Smooth muscle cell of the brain vasculature (primary cell): ENCODE data around the gene SEPHS2.
"Not testable (repeated sequence)": the region's sequence is repeated elsewhere in the genome, so short reads cannot be mapped to it uniquely, and the experiment has no call there.

Source experiments
- DNase-seq: peaks from one replicate; pipeline ENCODE4 v3.0.0-alpha.2; 2012; ENCODE audit warnings: low read depth, low spot score

SEPHS2 gene

DNA sequence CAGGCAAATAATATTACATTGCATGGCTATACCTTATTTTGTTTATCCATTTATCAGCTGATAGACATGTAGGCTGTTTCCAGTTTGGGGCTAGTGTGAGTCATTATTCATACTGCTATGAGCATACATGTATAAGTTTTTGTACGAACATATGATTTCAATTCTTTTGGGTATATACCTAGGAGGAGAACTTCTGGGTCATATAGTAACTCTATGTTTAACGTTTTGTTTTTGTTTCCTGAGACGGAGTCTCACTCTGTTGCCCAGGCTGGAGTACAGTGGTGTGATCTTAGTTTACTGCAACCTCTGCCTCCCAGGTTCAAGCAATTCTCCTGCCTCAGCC lies 24.5 kb upstream of the SEPHS2 start:
- DNase-seq: no peak

DNA sequence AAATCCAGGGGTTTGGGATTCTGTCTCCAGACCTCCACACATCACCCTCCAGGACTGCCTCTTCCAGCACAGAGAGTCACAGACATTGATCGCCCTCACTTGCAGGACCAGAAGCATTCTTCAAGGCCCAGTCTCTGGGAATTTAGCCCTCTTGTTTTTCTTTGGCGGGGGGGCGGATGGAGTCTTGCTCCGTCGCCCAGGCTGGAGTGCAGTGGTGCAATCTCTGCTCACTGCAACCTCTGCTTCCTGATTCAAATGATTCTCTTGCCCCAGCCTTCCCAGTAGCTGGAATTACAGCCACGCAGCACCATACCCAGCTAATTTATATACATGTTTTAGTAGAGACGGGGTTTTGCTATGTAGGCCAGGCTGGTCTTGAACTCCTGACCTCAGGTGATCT lies 18.4 kb upstream of the SEPHS2 start:
- no peak for DNase-seq

GRCh38 chr16:30461426-30461825 lies 15.8 kb upstream of the SEPHS2 start:
- DNase-seq: not testable (repeated sequence)

DNA sequence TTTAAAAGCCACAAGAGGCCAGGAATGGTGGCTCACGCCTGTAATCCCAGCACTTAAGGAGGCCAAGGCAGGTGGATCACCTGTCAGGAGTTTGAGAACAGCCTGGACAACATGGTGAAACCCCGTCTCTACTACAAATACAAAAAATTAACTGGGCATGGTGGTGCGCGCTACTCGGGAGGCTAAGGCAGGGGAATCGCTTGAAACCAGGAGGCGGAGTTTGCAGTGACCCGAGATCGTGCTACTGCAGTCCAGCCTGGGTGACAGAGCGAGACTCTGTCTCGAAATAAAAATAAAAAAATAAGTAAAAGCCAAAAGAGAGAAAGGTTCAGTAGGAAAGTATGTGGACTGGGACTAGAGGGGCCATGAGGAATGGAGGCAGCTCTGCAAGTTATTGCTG lies 13.8 kb upstream of the SEPHS2 start:
- no peak for DNase-seq

- no peak for DNase-seq
These were observed 13.1 kb upstream of the SEPHS2 start for GRCh38 chr16:30458561-30459394.

DNA sequence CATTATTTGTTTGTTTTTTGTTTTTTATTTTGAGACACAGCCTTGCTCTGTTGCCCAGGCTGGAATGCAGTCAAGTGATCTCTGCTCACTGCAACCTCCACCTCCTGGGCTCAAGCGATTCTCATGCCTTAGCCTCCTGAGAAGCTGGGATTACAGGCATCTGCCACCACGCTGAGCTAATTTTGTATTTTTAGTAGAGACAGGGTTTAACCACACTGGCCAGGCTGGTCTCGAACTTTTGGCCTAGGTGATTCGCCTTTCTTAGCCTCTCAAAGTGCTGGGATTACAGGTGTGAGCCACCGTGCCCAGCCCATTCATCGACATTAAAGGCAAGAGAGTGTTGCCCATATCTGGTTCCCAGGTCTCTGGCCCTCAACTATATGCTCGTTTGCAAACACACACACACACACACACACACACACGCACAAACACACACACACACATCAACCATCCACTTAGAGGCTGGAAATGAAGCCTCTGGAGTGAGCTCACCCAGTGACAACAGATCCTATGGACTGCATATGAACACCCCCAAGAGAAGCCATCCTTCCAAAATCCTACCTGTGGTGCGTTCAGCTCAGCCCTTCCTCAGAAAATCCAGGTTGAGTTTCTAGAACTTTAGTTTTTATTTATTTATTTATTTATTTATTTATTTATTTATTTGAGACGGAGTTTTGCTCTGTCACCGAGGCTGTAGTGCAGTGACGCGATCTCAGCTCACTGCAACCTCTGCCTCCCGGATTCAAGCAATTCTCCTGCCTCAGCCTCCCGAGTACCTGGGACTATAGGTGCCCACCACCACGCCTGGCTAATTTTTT lies 12.3 kb upstream of the SEPHS2 start:
- no peak for DNase-seq

GRCh38 chr16:30457256-30457655 lies 11.6 kb upstream of the SEPHS2 start:
- DNase-seq: no peak

DNA sequence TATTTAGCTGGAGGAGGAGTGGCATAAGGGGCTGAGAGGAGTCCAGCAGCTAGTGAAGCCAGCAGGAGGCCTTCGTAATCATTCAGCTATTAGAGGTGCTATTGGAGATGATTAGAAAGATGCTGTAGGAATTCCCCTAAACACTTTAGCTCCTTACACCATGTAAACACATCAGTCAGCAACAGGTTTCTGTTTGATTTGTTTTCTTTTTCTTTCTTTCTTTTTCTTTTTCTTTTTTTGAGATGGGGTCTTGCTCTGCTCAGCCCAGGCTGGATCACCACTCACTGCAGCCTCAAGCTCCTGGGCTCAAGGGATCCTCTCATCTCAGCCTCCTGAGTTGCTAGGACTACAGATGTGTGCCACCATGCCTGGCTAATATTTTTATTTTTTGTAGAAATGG lies 10.6 kb upstream of the SEPHS2 start:
- no peak for DNase-seq

GRCh38 chr16:30452709-30453580 lies 7.3 kb upstream of the SEPHS2 start:
- DNase-seq: not testable (repeated sequence)

DNA sequence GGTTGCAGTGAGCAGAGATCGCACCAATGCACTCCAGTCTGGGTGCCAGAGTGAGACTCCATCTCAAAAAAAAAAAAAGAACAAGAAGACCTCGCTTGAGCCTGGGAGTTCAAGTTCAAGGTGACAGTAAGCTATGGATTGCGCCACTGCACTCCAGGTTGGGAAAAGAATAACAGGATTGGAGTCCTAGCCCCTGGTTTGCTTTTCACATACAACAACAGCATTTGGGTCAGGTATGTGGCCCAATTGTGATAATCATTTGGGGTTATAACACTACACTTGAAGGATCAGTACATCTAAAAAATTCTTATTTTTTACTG lies 3.4 kb upstream of the SEPHS2 start:
- DNase-seq: no peak

- no peak for DNase-seq
These were observed 2.0 kb upstream of the SEPHS2 start for GRCh38 chr16:30447512-30448226.

GRCh38 chr16:30446203-30446595 lies 525 bp upstream of the SEPHS2 start:
- no peak for DNase-seq

- DNase-seq: no peak
These were observed 596 bp downstream of the SEPHS2 start for GRCh38 chr16:30445149-30445407.

GRCh38 chr16:30444231-30445148 lies 1.2 kb downstream of the SEPHS2 start:
- no peak for DNase-seq

DNA sequence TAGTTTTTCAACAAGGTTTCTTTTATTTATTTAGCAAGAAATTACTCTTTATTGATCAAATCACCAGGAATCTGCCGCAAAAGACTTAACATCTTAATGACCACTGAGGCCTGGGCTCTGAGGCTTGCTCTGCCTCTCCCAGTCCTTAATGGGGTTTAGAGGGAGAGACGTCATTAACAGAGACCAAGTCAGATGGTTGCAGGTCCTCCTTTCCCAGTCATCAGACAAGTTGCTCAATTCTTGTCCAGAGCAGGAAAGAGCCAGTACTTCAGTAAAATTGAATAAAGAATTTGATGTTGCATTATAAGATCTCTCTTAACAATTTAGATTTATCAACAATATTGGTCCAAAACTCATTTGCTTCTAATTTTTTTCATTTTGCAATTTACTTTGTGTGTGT lies 2.0 kb downstream of the SEPHS2 start:
- no peak for DNase-seq

DNA sequence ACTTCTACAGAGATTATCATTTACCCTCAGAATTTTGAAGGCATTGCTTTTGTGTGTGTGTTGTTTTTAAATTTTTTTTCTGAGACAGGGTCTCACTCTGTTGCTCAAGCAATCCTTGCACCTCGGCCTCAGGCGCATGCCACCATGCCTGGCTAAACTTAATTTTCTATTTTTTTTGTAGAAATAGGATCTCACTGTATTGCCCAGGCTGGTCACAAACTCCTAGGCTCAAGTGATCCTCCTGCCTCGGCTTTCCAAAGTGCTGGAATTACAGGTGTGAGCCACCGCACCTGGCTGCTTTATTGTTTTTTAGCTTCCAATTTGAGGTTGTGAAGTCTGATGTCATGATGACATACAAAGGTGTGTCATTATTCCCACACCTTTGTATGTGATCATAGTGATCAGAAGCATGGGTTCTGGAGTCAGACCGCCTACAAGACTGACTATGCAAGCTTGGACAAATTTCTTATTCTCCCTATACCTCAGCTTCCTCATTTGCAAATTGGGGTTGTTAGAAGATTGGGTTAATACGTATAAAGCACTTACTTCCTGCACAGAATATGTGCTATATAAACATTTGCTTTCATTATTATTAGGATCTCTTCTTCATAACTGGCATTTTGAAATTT lies 5.8 kb downstream of the SEPHS2 start:
- DNase-seq: no peak

- DNase-seq: no peak
These were observed 6.8 kb downstream of the SEPHS2 start for GRCh38 chr16:30438835-30439234.

DNA sequence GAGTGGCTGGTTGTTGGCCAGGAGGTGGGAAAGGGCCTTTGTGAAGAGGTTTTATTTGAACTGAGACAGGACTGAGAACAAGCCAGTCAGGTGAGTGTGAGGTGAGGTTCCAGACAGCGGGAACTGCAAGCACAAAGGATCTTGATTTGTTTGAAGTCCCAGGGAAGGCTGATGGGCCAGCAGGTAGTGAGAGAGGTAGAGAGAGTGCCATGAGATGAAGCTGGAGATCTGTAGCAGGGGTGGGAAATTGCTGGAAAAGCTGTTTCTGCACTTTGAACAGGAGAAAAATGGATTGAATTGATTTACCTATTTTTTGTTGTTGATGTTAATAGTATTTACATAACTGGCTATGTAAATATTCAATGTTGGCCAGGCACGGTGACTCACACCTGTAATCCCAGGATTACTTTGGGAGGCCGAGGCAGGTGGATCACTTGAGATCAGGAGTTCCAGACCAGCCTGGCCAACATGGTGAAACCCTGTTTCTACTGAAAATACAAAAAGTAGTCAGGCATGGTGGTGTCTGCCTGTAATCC lies 8.1 kb downstream of the SEPHS2 start:
- DNase-seq: no peak

GRCh38 chr16:30434852-30435251 lies 10.8 kb downstream of the SEPHS2 start:
- no peak for DNase-seq

DNA sequence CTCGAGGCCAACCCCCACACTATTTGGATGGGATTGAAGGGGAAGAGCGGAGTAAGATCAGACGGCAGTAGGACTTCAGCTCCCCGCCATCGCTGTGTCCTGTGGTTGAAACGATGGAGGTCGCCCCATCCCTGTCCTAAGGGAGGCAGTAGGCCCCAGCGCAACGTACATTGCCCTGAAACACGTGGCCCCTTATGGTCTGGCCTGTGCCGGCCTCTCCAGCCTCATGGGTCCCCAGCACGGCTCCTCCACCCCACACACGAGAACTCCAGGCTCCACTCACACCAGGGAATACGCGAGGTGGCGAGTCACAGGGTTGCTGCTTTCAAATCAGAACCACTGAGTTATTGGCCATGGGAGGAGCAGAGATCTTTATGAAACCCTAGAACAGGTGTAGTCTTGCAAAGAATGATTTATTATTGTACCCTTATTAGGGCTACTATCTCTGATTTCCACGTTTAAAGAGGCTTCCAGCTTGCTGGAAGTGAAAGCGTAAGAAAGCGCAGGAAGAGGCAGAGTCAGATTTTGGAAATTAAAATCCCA lies 15.2 kb downstream of the SEPHS2 start:
- no peak for DNase-seq
